Smooth muscle cell (in vitro differentiated cells): ENCODE data around the gene GMPR. TPM values are rescaled to one million over a fixed set of nuclear protein-coding genes. Genes with fewer than 3 reads are reported as not detected.

Experiments
- DNase-seq: peaks from one replicate; lab custom pipeline; 2025; ENCODE audit not compliant: unreplicated experiment; lab: John Stamatoyannopoulos, UW
- H2AFZ ChIP-seq: fragments of 200-600 bp; sonication (generic); 2 replicates; pipeline ENCODE4 v1.6.0; 2016; ENCODE audit warnings: antibody characterized with exemption, low read depth, mild to moderate bottlenecking
- H3F3A ChIP-seq: fragments of 200-600 bp; sonication (generic); 2 replicates; pipeline ENCODE4 v1.6.0; 2017; ENCODE audit warnings: antibody characterized with exemption, low read depth
- H3K27ac ChIP-seq: fragments of 200-600 bp; sonication (generic); 2 replicates; pipeline ENCODE4 v1.5.1; 2016; ENCODE audit warnings: low read depth, mild to moderate bottlenecking
- H3K27me3 ChIP-seq: fragments of 200-600 bp; sonication (generic); 2 replicates; pipeline ENCODE4 v1.6.1; 2016; ENCODE audit warnings: low read depth, mild to moderate bottlenecking
- H3K36me3 ChIP-seq: fragments of 200-600 bp; sonication (generic); 2 replicates; pipeline ENCODE4 v1.5.1; 2016; ENCODE audit warnings: low read depth
- H3K4me1 ChIP-seq: fragments of 200-600 bp; sonication (generic); 2 replicates; pipeline ENCODE4 v1.5.1; 2016; ENCODE audit warnings: low read depth
- H3K4me2 ChIP-seq: fragments of 200-600 bp; sonication (generic); 2 replicates; pipeline ENCODE4 v1.6.0; 2016; ENCODE audit warnings: mild to moderate bottlenecking
- H3K4me3 ChIP-seq: fragments of 200-600 bp; sonication (generic); 2 replicates; pipeline ENCODE4 v1.5.1; 2016; ENCODE audit warnings: mild to moderate bottlenecking
- H3K79me2 ChIP-seq: fragments of 200-600 bp; sonication (generic); 2 replicates; pipeline ENCODE4 v1.6.0; 2016; ENCODE audit warnings: low read depth, mild to moderate bottlenecking
- H3K9ac ChIP-seq: fragments of 200-600 bp; sonication (generic); 2 replicates; pipeline ENCODE4 v1.6.0; 2016; ENCODE audit warnings: low read depth
- H3K9me3 ChIP-seq: fragments of 200-600 bp; sonication (generic); replicated peaks from 2 replicates; pipeline ENCODE4 v1.5.1; 2016; ENCODE audit warnings: low read depth
- H4K20me1 ChIP-seq: fragments of 200-600 bp; sonication (generic); 2 replicates; pipeline ENCODE4 v1.6.0; 2016; ENCODE audit warnings: low read depth
- WGBS: methylation state at CpG from one replicate; pipeline ENCODE4 v1.1.7; 2016; ENCODE audit warnings: low lambda C conversion rate; 5-methylcytosine and 5-hydroxymethylcytosine counted together
- polyA plus RNA-seq: library from polyadenylated mRNA; unstranded; fragments of >200 nt; fragmentation: Nextera tagmentation; extraction: Ambion mirVana; gene quantifications from 2 replicates; pipeline ENCODE4 v1.2.1, GENCODE V29; 2016
- total RNA-seq: library from RNA; depleted of rRNA; stranded (reverse); fragments of >200 nt; gene quantifications from 2 replicates; pipeline ENCODE4 v1.2.3, GENCODE V29; 2014
- TF ChIP-seq, protein P1 (sequence below): fragments of 200-600 bp; sonication (generic); IDR thresholded peaks from 2 replicates; pipeline ENCODE4 v1.5.1; 2017; ENCODE audit warnings: borderline replicate concordance, mild to moderate bottlenecking, antibody characterized with exemption; ENCODE audit not compliant: insufficient read depth, poor library complexity, severe bottlenecking

Gene GMPR
- total and polyA plus RNA-seq, 2 experiments from 2014 or later, result 0.74 to 1.3 TPM

DNA sequence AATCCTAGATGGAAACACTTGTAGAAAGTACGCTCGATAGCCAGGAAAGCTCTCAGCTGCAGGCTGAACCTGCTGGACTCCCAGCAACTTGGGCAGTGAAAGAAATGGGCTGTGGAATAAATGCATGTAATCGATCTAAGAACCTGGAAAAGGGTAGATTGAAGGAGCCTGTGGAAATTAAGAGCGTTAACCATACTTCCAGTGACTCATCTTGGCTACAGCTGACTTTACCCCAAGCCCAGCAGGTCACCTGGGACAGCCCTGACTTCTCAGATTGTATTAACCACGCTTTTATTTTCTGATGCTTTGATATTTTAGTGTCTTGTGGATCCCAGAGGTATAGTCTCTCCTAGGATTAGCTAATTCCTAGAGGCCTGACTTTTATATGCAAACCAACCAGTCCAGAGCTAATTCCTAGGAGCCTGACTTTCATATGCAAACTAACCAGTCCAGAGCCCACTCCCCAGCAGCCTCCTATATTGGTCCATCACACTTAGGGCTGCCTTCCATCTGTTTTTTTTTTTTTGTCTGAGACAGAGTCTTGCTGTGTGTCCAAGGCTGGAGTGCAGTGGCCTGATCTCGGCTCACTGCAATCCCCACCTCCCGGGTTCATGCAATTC, 86.3 kb downstream of the GMPR start:
- Histone ChIP-seq H3K79me2 (peaks cover 9% of the 10 kb centered on the region), H3K36me3 (peaks cover 4% of the 10 kb centered on the region), H4K20me1 (peaks cover 85% of the 10 kb centered on the region), H3K27ac (no peak overlapping the region), H3K27me3 (no peaks in the 10 kb centered on the region), H3K9ac (no peak overlapping the region), H3K4me2 (no peak overlapping the region), H3K4me1 (peaks cover 2% of the 10 kb centered on the region), H3K9me3 (no peaks in the 10 kb centered on the region), H2AFZ (no peak overlapping the region), H3F3A (peaks cover 15% of the 10 kb centered on the region), H3K4me3 (no peak overlapping the region)
- 84% methylated on average over 7 of the region's 7 CpGs for WGBS
- TF ChIP-seq, protein P1, sequence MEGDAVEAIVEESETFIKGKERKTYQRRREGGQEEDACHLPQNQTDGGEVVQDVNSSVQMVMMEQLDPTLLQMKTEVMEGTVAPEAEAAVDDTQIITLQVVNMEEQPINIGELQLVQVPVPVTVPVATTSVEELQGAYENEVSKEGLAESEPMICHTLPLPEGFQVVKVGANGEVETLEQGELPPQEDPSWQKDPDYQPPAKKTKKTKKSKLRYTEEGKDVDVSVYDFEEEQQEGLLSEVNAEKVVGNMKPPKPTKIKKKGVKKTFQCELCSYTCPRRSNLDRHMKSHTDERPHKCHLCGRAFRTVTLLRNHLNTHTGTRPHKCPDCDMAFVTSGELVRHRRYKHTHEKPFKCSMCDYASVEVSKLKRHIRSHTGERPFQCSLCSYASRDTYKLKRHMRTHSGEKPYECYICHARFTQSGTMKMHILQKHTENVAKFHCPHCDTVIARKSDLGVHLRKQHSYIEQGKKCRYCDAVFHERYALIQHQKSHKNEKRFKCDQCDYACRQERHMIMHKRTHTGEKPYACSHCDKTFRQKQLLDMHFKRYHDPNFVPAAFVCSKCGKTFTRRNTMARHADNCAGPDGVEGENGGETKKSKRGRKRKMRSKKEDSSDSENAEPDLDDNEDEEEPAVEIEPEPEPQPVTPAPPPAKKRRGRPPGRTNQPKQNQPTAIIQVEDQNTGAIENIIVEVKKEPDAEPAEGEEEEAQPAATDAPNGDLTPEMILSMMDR, result no peak
- no peak for DNase-seq

DNA sequence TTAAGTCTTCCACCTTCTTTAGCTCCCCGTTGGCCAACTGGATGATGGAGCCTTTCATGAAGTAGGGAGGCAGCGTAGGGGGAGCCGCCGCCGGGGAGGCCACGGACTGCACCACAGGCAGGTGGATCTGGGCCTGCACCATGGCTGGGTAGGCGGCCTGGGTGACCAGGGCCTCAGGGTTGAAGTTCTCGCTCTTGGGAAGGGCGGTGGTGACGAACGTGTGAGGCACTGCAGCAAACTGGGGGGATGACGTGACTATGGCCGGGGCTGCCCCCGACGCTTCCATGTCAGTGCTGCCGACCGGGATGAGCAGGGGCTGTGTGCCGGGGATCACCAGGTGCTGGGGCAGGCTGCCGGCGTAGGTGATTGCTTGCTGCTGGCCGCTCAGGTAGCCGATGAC, 88.1 kb downstream of the GMPR start:
- H3K4me2 ChIP-seq, result no peak overlapping the region
- H3K79me2 ChIP-seq, result peaks cover 14% of the 10 kb centered on the region
- H3K9me3 ChIP-seq, result no peaks in the 10 kb centered on the region
- H3K4me1 ChIP-seq, result peaks cover 1% of the 10 kb centered on the region
- H3K27me3 ChIP-seq, result no peaks in the 10 kb centered on the region
- H3K36me3 ChIP-seq, result peaks cover 4% of the 10 kb centered on the region
- DNase-seq, result no peak
- no peak overlapping the region for H3K9ac ChIP-seq
- TF ChIP-seq, protein P1, result no peak
- peaks cover 8% of the 10 kb centered on the region for H3F3A ChIP-seq
- H2AFZ ChIP-seq, result no peak overlapping the region
- H3K4me3 ChIP-seq, result no peak overlapping the region
- WGBS, result 97% methylated on average over 22 of the region's 22 CpGs
- peaks cover 86% of the 10 kb centered on the region for H4K20me1 ChIP-seq
- H3K27ac ChIP-seq, result no peak overlapping the region

DNA sequence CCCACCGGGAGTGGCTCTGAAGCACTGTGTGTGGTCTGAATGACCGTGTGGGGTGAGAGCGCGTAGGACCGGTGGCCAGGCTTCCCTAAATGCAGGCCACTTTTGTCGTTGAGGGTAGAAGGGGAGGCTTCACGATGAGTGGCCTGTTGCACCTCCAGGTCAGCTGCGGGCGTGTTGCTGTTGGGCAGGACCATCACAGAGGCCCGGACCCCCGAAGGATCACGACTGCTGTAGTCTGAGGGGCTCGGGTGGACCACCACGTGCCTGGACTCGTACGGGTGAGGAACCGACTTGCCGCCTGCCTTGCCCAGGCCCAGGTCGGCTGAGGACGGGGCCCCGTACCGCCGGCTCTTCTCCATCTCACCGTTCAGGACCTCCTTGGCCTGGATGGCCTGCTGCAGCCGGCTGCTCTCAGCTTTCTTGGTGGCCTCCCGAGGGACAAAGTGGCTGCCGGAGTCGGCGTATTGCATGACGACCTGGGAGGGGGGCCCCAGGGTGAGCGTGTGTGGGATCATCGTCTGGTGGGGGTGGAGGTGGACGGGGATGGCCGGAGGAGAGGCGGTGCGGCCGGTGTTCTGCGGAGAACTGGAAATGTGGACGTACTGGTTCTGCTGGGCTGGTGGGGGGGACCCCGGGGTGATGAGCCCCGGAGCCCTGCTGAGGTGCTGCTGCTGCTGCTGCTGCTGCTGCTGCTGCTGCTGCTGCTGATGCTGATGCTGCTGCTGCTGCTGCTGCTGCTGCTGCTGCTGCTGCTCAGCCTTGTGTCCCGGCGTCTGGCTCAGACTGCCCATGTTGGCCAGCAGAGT, 88.8 kb downstream of the GMPR start:
- DNase-seq, result no peak
- H4K20me1 ChIP-seq, result peaks cover 85% of the 10 kb centered on the region
- H3K36me3 ChIP-seq, result peaks cover 4% of the 10 kb centered on the region
- H3K27me3 ChIP-seq, result no peaks in the 10 kb centered on the region
- peaks cover 10% of the 10 kb centered on the region for H3F3A ChIP-seq
- no peak overlapping the region for H3K4me2 ChIP-seq
- no peaks in the 10 kb centered on the region for H3K9me3 ChIP-seq
- 95% methylated on average over 39 of the region's 43 CpGs for WGBS
- H2AFZ ChIP-seq, result no peak overlapping the region
- H3K27ac ChIP-seq, result no peak overlapping the region
- peaks cover 14% of the 10 kb centered on the region for H3K79me2 ChIP-seq
- H3K4me3 ChIP-seq, result no peak overlapping the region
- H3K9ac ChIP-seq, result no peak overlapping the region
- H3K4me1 ChIP-seq, result peaks cover 6% of the 10 kb centered on the region
- TF ChIP-seq, protein P1, result no peak
